H9 (cell line): ENCODE measurements around the gene PTDSS2. TPM values are rescaled to one million over a fixed set of nuclear protein-coding genes. Genes with fewer than 3 reads are reported as not detected.
A peak's percentile ranks its signal among the peaks of the same experiment; 100 is the strongest.

Experiments
- DNase-seq: peaks from one replicate; pipeline ENCODE4 v3.0.0-alpha.2; 2017
- H2AFZ ChIP-seq: one replicate; pipeline ENCODE4 v1.6.1; 2013; ENCODE audit warnings: mild to moderate bottlenecking, low read length, control low read depth, moderate library complexity
- H2AK5ac ChIP-seq: 2 replicates; pipeline ENCODE4 v1.6.1; 2013; ENCODE audit warnings: low read length, control low read depth, mixed read lengths; ENCODE audit not compliant: insufficient read length
- H2BK120ac ChIP-seq: one replicate; pipeline ENCODE4 v1.6.1; 2013; ENCODE audit warnings: low read depth, mild to moderate bottlenecking, low read length, control low read depth, inconsistent platforms; ENCODE audit not compliant: poor library complexity, severe bottlenecking
- H2BK12ac ChIP-seq: 2 replicates; pipeline ENCODE4 v1.6.1; 2013; ENCODE audit warnings: low read length, control low read depth, mixed read lengths, low read depth; ENCODE audit not compliant: insufficient read length
- H2BK15ac ChIP-seq: 2 replicates; pipeline ENCODE4 v1.6.1; 2013; ENCODE audit warnings: low read depth, low read length, control low read depth
- H2BK20ac ChIP-seq: one replicate; pipeline ENCODE4 v1.6.1; 2013; ENCODE audit warnings: low read depth, mild to moderate bottlenecking, low read length, control low read depth, inconsistent platforms; ENCODE audit not compliant: poor library complexity, severe bottlenecking
- H2BK5ac ChIP-seq: 2 replicates; pipeline ENCODE4 v1.6.1; 2013; ENCODE audit warnings: low read length, control low read depth, mixed read lengths; ENCODE audit not compliant: insufficient read length
- H3K14ac ChIP-seq: 2 replicates; pipeline ENCODE4 v1.6.1; 2013; ENCODE audit warnings: low read length, control low read depth; ENCODE audit not compliant: insufficient read depth
- H3K18ac ChIP-seq: 2 replicates; pipeline ENCODE4 v1.6.1; 2013; ENCODE audit warnings: low read depth, mild to moderate bottlenecking, mixed read lengths, low read length, control low read depth; ENCODE audit not compliant: insufficient read length
- H3K23ac ChIP-seq: 2 replicates; pipeline ENCODE4 v1.6.1; 2013; ENCODE audit warnings: low read length, control low read depth, mixed read lengths, low read depth; ENCODE audit not compliant: insufficient read length
- H3K23me2 ChIP-seq: 2 replicates; pipeline ENCODE4 v1.6.1; 2013; ENCODE audit warnings: low read depth, mild to moderate bottlenecking, mixed read lengths, low read length, control low read depth; ENCODE audit not compliant: insufficient read length, poor library complexity, severe bottlenecking
- H3K27ac ChIP-seq: 2 replicates; pipeline ENCODE4 v1.5.1; 2013; ENCODE audit warnings: low read length, control low read depth, mixed read lengths, low read depth; ENCODE audit not compliant: insufficient read length
- H3K27me3 ChIP-seq: 2 replicates; pipeline ENCODE4 v1.6.1; 2013; ENCODE audit warnings: low read length, control low read depth, inconsistent platforms; ENCODE audit not compliant: insufficient read depth
- H3K4ac ChIP-seq: 2 replicates; pipeline ENCODE4 v1.6.1; 2013; ENCODE audit warnings: low read depth, mild to moderate bottlenecking, control low read depth, inconsistent platforms, low read length, moderate library complexity
- H3K4me1 ChIP-seq: 2 replicates; pipeline ENCODE4 v1.6.1; 2013; ENCODE audit warnings: low read length, control low read depth, inconsistent platforms; ENCODE audit not compliant: insufficient read depth
- H3K4me2 ChIP-seq: 2 replicates; pipeline ENCODE4 v1.6.1; 2013; ENCODE audit warnings: low read length, control low read depth, mixed read lengths; ENCODE audit not compliant: insufficient read length, insufficient read depth
- H3K56ac ChIP-seq: 2 replicates; pipeline ENCODE4 v1.6.1; 2013; ENCODE audit warnings: low read depth, mild to moderate bottlenecking, mixed read lengths, low read length, control low read depth; ENCODE audit not compliant: insufficient read length
- H3K79me1 ChIP-seq: 2 replicates; pipeline ENCODE4 v1.6.1; 2013; ENCODE audit warnings: low read depth, mild to moderate bottlenecking, moderate library complexity, low read length, control low read depth, inconsistent platforms; ENCODE audit not compliant: insufficient read depth, poor library complexity, severe bottlenecking
- H3K79me2 ChIP-seq: 2 replicates; pipeline ENCODE4 v1.6.1; 2013; ENCODE audit warnings: low read length, control low read depth, inconsistent platforms; ENCODE audit not compliant: insufficient read depth
- H3K9ac ChIP-seq: 2 replicates; pipeline ENCODE4 v1.6.1; 2013; ENCODE audit warnings: low read length, control low read depth, mixed read lengths; ENCODE audit not compliant: insufficient read length; ENCODE audit errors: extremely low read depth
- H3K9me3 ChIP-seq: one replicate; pipeline ENCODE4 v1.6.1; 2013; ENCODE audit warnings: low read depth, low read length, inconsistent platforms; ENCODE audit not compliant: control insufficient read depth
- H3T11ph ChIP-seq: one replicate; pipeline ENCODE4 v1.6.1; 2013; ENCODE audit warnings: mild to moderate bottlenecking, low read length, control low read depth, inconsistent platforms
- H4K20me1 ChIP-seq: one replicate; pipeline ENCODE4 v1.6.1; 2013; ENCODE audit not compliant: control insufficient read depth, insufficient read length, insufficient read depth
- H4K5ac ChIP-seq: 2 replicates; pipeline ENCODE4 v1.6.1; 2013; ENCODE audit warnings: low read depth, mild to moderate bottlenecking, mixed read lengths, low read length, control low read depth; ENCODE audit not compliant: insufficient read length
- H4K8ac ChIP-seq: replicated peaks from 2 replicates; pipeline ENCODE4 v1.6.1; 2013; ENCODE audit warnings: low read length, control low read depth, mixed read lengths, low read depth; ENCODE audit not compliant: insufficient read length
- H4K91ac ChIP-seq: 2 replicates; pipeline ENCODE4 v1.6.1; 2013; ENCODE audit warnings: low read depth, mild to moderate bottlenecking, moderate library complexity, mixed read lengths, low read length, control low read depth; ENCODE audit not compliant: insufficient read length
- H3K27ac Mint-ChIP-seq, 3 experiments: 2 replicates in 2 of 3; 3 replicates in 1 of 3; pipeline ENCODE4 v1.8.0; 2020 to 2021; ENCODE audit warnings: mixed read lengths in 3 of 3, mild to moderate bottlenecking in 1 of 3, moderate library complexity in 1 of 3
- H3K27me3 Mint-ChIP-seq: 2 replicates; pipeline ENCODE4 v1.8.0; 2021; ENCODE audit warnings: low read depth, mild to moderate bottlenecking, moderate library complexity, mixed read lengths
- H3K36me3 Mint-ChIP-seq, 3 experiments: 2 replicates in 2 of 3; 3 replicates in 1 of 3; pipeline ENCODE4 v1.8.0; 2020 to 2021; ENCODE audit warnings: low read depth in 3 of 3, mixed read lengths in 3 of 3; ENCODE audit not compliant: insufficient read depth in 1 of 3
- H3K4me1 Mint-ChIP-seq, 2 experiments: 2 replicates each; pipeline ENCODE4 v1.8.0; 2020; ENCODE audit warnings: mixed read lengths in 2 of 2
- H3K4me3 Mint-ChIP-seq, 2 experiments: 2 replicates in 1 of 2; 3 replicates in 1 of 2; pipeline ENCODE4 v1.8.0; 2020 to 2021; ENCODE audit warnings: mild to moderate bottlenecking in 2 of 2, mixed read lengths in 2 of 2, moderate library complexity in 1 of 2
- H3K9me3 Mint-ChIP-seq, 2 experiments: 2 replicates in 1 of 2; 3 replicates in 1 of 2; pipeline ENCODE4 v1.8.0; 2020; ENCODE audit warnings: mild to moderate bottlenecking in 2 of 2, mixed read lengths in 2 of 2, moderate library complexity in 1 of 2
- CTCF ChIP-seq: fragments of 200-600 bp; sonication (generic); conservative IDR thresholded peaks from 3 replicates; pipeline ENCODE4 v1.8.0; 2021; ENCODE audit warnings: antibody characterized with exemption, mild to moderate bottlenecking
- WGBS: extraction: QIAGEN DNeasy Blood & Tissue Kit; methylation state at CpG from one replicate; pipeline ENCODE4 v1.1.7; 2013; ENCODE audit warnings: missing lambda C conversion rate, low lambda C conversion rate, mixed read lengths; ENCODE audit not compliant: insufficient read length; ENCODE audit errors: extremely low coverage; 5-methylcytosine and 5-hydroxymethylcytosine counted together
- total RNA-seq: library from RNA; stranded (reverse); gene quantifications from 2 replicates; pipeline ENCODE4 v1.2.1, GENCODE V29; 2021

Gene PTDSS2
- total RNA-seq, 1 experiment from 2014 or later, result 55.3 TPM

DNA sequence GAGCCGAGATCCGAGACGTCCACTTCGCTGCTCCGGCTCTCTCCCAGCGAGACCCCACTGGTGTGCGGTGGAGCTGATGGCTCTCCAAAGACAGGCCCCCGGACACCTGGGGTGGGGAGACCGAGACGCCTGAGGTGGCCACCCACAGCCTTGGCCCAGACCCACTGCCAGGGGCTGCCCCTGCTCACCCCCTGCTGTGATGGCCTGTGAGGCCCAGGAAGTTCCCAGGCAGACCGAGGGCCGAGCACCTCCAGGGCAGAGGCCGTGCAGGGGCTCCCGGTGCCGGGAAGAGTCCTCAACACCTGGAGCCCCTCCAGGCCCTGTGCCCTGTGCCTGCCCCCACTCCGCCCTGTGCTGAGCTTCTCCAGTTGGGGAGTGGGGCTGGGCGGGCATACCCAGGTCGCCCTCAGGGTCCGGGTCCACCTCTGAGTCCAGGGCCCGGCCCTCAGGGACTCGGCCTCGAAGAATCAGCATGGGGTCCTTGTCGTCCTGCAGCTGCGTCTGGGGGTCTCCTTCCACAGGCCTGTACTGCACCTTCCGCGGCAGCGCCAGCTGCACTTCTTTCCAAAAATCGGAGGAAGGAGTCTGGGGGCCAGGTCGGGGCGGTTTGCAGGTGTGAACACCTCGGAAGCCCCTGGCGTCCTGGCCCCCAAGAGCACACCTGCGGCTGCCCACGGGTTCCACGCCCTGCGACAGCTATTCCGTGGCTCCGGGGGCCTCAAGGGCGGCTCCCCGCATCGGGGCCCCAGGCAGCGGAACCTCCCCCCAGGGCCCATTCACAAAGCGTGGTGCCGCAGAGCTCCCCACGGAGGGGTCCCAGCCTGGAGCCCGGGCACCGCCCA lies 43.9 kb upstream of the PTDSS2 start:
- no peak overlapping the region for H4K91ac ChIP-seq
- no peaks in the 10 kb centered on the region for H3K79me2 ChIP-seq
- no peak overlapping the region for H2BK15ac ChIP-seq
- H3K4me2 ChIP-seq, result no peak overlapping the region
- H2BK120ac ChIP-seq, result no peak overlapping the region
- no peak overlapping the region for H4K8ac ChIP-seq
- WGBS, result no CpG with 5 or more reads among the region's 47 CpGs
- H3K79me1 ChIP-seq, result no peaks in the 10 kb centered on the region
- no peaks in the 10 kb centered on the region for H3K4me1 ChIP-seq
- H3K14ac ChIP-seq, result no peak overlapping the region
- H3K27me3 ChIP-seq, result no peaks in the 10 kb centered on the region
- H3K27ac Mint-ChIP-seq, result no peak overlapping the region
- peaks cover 0 to 2% (median 0%) of the 10 kb centered on the region in 3 experiments; a peak in 3 of 7 replicates for H3K36me3 Mint-ChIP-seq
- H3K27me3 Mint-ChIP-seq, result 0 out of 2 replicates have a peak, but pooled peaks cover 2% of the 10 kb centered on the region
- DNase-seq, result no peak
- H3K9ac ChIP-seq, result no peak overlapping the region
- no peak for TF ChIP-seq CTCF
- no peak overlapping the region for H2BK20ac ChIP-seq
- peak overlapping the region; percentile 22 to 51; a peak in 1 of 5 replicates for H3K4me3 Mint-ChIP-seq
- H3K23me2 ChIP-seq, result peaks cover 8% of the 10 kb centered on the region
- H3K23ac ChIP-seq, result no peak overlapping the region
- no peak overlapping the region for H2AK5ac ChIP-seq
- H2AFZ ChIP-seq, result no peak overlapping the region
- no peaks in the 10 kb centered on the region for H3K9me3 Mint-ChIP-seq
- no peak overlapping the region for H2BK5ac ChIP-seq
- no peak overlapping the region for H3K27ac ChIP-seq
- no peak overlapping the region for H4K5ac ChIP-seq
- no peak overlapping the region for H3K56ac ChIP-seq
- H3K18ac ChIP-seq, result no peak overlapping the region
- no peak overlapping the region for H3T11ph ChIP-seq
- no peaks in the 10 kb centered on the region for H4K20me1 ChIP-seq
- peaks cover 2 to 5% of the 10 kb centered on the region in 2 experiments; a peak in 3 of 4 replicates for H3K4me1 Mint-ChIP-seq
- no peak overlapping the region for H2BK12ac ChIP-seq
- no peaks in the 10 kb centered on the region for H3K9me3 ChIP-seq
- H3K4ac ChIP-seq, result no peak overlapping the region
